Measurements from ENCODE around the gene EYS.
"Not testable (repeated sequence)": the region's sequence is repeated elsewhere in the genome, so short reads cannot be mapped to it uniquely, and the experiment has no call there.

Gene EYS

GRCh38 chr6:65452333-65452732 is 254.7 kb downstream of the EYS start:
- Histone ChIP-seq H3K27me3 (replicated peaks; ENCODE audit: control insufficient read depth, insufficient read depth, low read length) (no peaks in the 10 kb centered on the region), H3K4me1 (ENCODE audit: control insufficient read depth, insufficient read depth, low read length) (no peaks in the 10 kb centered on the region), H3K4me3 (ENCODE audit: low read length) (no peak overlapping the region), H3K9ac (ENCODE audit: low read length) (no peak overlapping the region), H3K36me3 (ENCODE audit: control insufficient read depth, insufficient read depth, low read length, severe bottlenecking) (no peaks in the 10 kb centered on the region), H3K9me3 (ENCODE audit: control insufficient read depth, low read length) (peaks cover 3% of the 10 kb centered on the region)
- DNase-seq (ENCODE audit: low read depth): no peak

GRCh38 chr6:65450451-65450850 is 256.6 kb downstream of the EYS start:
- no peak for DNase-seq (ENCODE audit: low read depth)

GRCh38 chr6:65449926-65450325 is 257.1 kb downstream of the EYS start:
- Histone ChIP-seq H3K9ac (ENCODE audit: low read length) (no peak overlapping the region), H3K4me1 (ENCODE audit: control insufficient read depth, insufficient read depth, low read length) (no peaks in the 10 kb centered on the region), H3K36me3 (ENCODE audit: control insufficient read depth, insufficient read depth, low read length, severe bottlenecking) (no peaks in the 10 kb centered on the region), H3K9me3 (ENCODE audit: control insufficient read depth, low read length) (peaks cover 3% of the 10 kb centered on the region), H3K27me3 (replicated peaks; ENCODE audit: control insufficient read depth, insufficient read depth, low read length) (no peaks in the 10 kb centered on the region), H3K4me3 (ENCODE audit: low read length) (no peak overlapping the region)
- DNase-seq (ENCODE audit: low read depth): no peak

More at GRCh38 chr6:65450451-65450850, 256.6 kb downstream of the EYS start:
- no peaks in the 10 kb centered on the region for H3K4me1 ChIP-seq (ENCODE audit: control insufficient read depth, insufficient read depth, low read length)
- H3K27me3 ChIP-seq (replicated peaks; ENCODE audit: control insufficient read depth, insufficient read depth, low read length): no peaks in the 10 kb centered on the region
- H3K9ac ChIP-seq (ENCODE audit: low read length): no peak overlapping the region
- no peak overlapping the region for H3K4me3 ChIP-seq (ENCODE audit: low read length)
- H3K9me3 ChIP-seq (ENCODE audit: control insufficient read depth, low read length): peaks cover 3% of the 10 kb centered on the region
- H3K36me3 ChIP-seq (ENCODE audit: control insufficient read depth, insufficient read depth, low read length, severe bottlenecking): no peaks in the 10 kb centered on the region

- Histone ChIP-seq H3K9me3 (ENCODE audit: control insufficient read depth, low read length) (peaks cover 3% of the 10 kb centered on the region), H3K4me3 (ENCODE audit: low read length) (no peak overlapping the region), H3K9ac (ENCODE audit: low read length) (no peak overlapping the region), H3K36me3 (ENCODE audit: control insufficient read depth, insufficient read depth, low read length, severe bottlenecking) (no peaks in the 10 kb centered on the region), H3K27me3 (replicated peaks; ENCODE audit: control insufficient read depth, insufficient read depth, low read length) (no peaks in the 10 kb centered on the region), H3K4me1 (ENCODE audit: control insufficient read depth, insufficient read depth, low read length) (no peaks in the 10 kb centered on the region)
- no peak for DNase-seq (ENCODE audit: low read depth)
These were observed 258.2 kb downstream of the EYS start for GRCh38 chr6:65448866-65449265.

- DNase-seq (ENCODE audit: low read depth): no peak
- Histone ChIP-seq H3K9ac (ENCODE audit: low read length) (no peak overlapping the region), H3K9me3 (ENCODE audit: control insufficient read depth, low read length) (no peaks in the 10 kb centered on the region), H3K36me3 (ENCODE audit: control insufficient read depth, insufficient read depth, low read length, severe bottlenecking) (no peaks in the 10 kb centered on the region), H3K27me3 (replicated peaks; ENCODE audit: control insufficient read depth, insufficient read depth, low read length) (no peaks in the 10 kb centered on the region), H3K4me3 (ENCODE audit: low read length) (no peak overlapping the region), H3K4me1 (ENCODE audit: control insufficient read depth, insufficient read depth, low read length) (no peaks in the 10 kb centered on the region)
These were observed 270.7 kb downstream of the EYS start for GRCh38 chr6:65436281-65436680.

- Histone ChIP-seq H3K4me1 (ENCODE audit: control insufficient read depth, insufficient read depth, low read length) (no peaks in the 10 kb centered on the region), H3K36me3 (ENCODE audit: control insufficient read depth, insufficient read depth, low read length, severe bottlenecking) (no peaks in the 10 kb centered on the region), H3K9me3 (ENCODE audit: control insufficient read depth, low read length) (no peaks in the 10 kb centered on the region), H3K4me3 (ENCODE audit: low read length) (no peak overlapping the region), H3K27me3 (replicated peaks; ENCODE audit: control insufficient read depth, insufficient read depth, low read length) (no peaks in the 10 kb centered on the region), H3K9ac (ENCODE audit: low read length) (no peak overlapping the region)
- DNase-seq (ENCODE audit: low read depth): no peak
These were observed 290.4 kb downstream of the EYS start for GRCh38 chr6:65416621-65417020.

GRCh38 chr6:65410309-65410708 is 296.7 kb downstream of the EYS start:
- Histone ChIP-seq H3K27me3 (replicated peaks; ENCODE audit: control insufficient read depth, insufficient read depth, low read length) (no peaks in the 10 kb centered on the region), H3K9ac (ENCODE audit: low read length) (no peak overlapping the region), H3K36me3 (ENCODE audit: control insufficient read depth, insufficient read depth, low read length, severe bottlenecking) (no peaks in the 10 kb centered on the region), H3K4me3 (ENCODE audit: low read length) (no peak overlapping the region), H3K4me1 (ENCODE audit: control insufficient read depth, insufficient read depth, low read length) (no peaks in the 10 kb centered on the region), H3K9me3 (ENCODE audit: control insufficient read depth, low read length) (no peaks in the 10 kb centered on the region)
- DNase-seq (ENCODE audit: low read depth): no peak

- no peaks in the 10 kb centered on the region for H3K27me3 ChIP-seq (replicated peaks; ENCODE audit: control insufficient read depth, insufficient read depth, low read length)
- no peak for DNase-seq (ENCODE audit: low read depth)
- H3K4me3 ChIP-seq (ENCODE audit: low read length): no peak overlapping the region
- peaks cover 4% of the 10 kb centered on the region for H3K4me1 ChIP-seq (ENCODE audit: control insufficient read depth, insufficient read depth, low read length)
- H3K36me3 ChIP-seq (ENCODE audit: control insufficient read depth, insufficient read depth, low read length, severe bottlenecking): no peaks in the 10 kb centered on the region
- H3K9ac ChIP-seq (ENCODE audit: low read length): no peak overlapping the region
- peaks cover 4% of the 10 kb centered on the region for H3K9me3 ChIP-seq (ENCODE audit: control insufficient read depth, low read length)
These were observed 304.5 kb downstream of the EYS start for GRCh38 chr6:65402564-65402963.

GRCh38 chr6:65399355-65400084 is 307.5 kb downstream of the EYS start:
- Histone ChIP-seq H3K36me3 (ENCODE audit: control insufficient read depth, insufficient read depth, low read length, severe bottlenecking) (no peaks in the 10 kb centered on the region), H3K4me3 (ENCODE audit: low read length) (no peak overlapping the region), H3K27me3 (replicated peaks; ENCODE audit: control insufficient read depth, insufficient read depth, low read length) (no peaks in the 10 kb centered on the region), H3K4me1 (ENCODE audit: control insufficient read depth, insufficient read depth, low read length) (peaks cover 4% of the 10 kb centered on the region), H3K9me3 (ENCODE audit: control insufficient read depth, low read length) (peaks cover 4% of the 10 kb centered on the region), H3K9ac (ENCODE audit: low read length) (no peak overlapping the region)
- no peak for DNase-seq (ENCODE audit: low read depth)

GRCh38 chr6:65398851-65399250 is 308.2 kb downstream of the EYS start:
- DNase-seq (ENCODE audit: low read depth): no peak
- Histone ChIP-seq H3K36me3 (ENCODE audit: control insufficient read depth, insufficient read depth, low read length, severe bottlenecking) (no peaks in the 10 kb centered on the region), H3K9ac (ENCODE audit: low read length) (no peak overlapping the region), H3K9me3 (ENCODE audit: control insufficient read depth, low read length) (peaks cover 4% of the 10 kb centered on the region), H3K27me3 (replicated peaks; ENCODE audit: control insufficient read depth, insufficient read depth, low read length) (no peaks in the 10 kb centered on the region), H3K4me1 (ENCODE audit: control insufficient read depth, insufficient read depth, low read length) (peaks cover 4% of the 10 kb centered on the region), H3K4me3 (ENCODE audit: low read length) (no peak overlapping the region)

- Histone ChIP-seq H3K4me1 (ENCODE audit: control insufficient read depth, insufficient read depth, low read length) (no peaks in the 10 kb centered on the region), H3K27me3 (replicated peaks; ENCODE audit: control insufficient read depth, insufficient read depth, low read length) (no peaks in the 10 kb centered on the region), H3K9ac (ENCODE audit: low read length) (no peak overlapping the region), H3K36me3 (ENCODE audit: control insufficient read depth, insufficient read depth, low read length, severe bottlenecking) (no peaks in the 10 kb centered on the region), H3K4me3 (ENCODE audit: low read length) (no peak overlapping the region), H3K9me3 (ENCODE audit: control insufficient read depth, low read length) (no peaks in the 10 kb centered on the region)
- no peak for DNase-seq (ENCODE audit: low read depth)
These were observed 356.5 kb downstream of the EYS start for GRCh38 chr6:65350530-65350929.

- not testable (repeated sequence) for H3K9ac ChIP-seq (ENCODE audit: low read length); H3K4me1 ChIP-seq (ENCODE audit: control insufficient read depth, insufficient read depth, low read length); H3K4me3 ChIP-seq (ENCODE audit: low read length); H3K27me3 ChIP-seq (replicated peaks; ENCODE audit: control insufficient read depth, insufficient read depth, low read length); H3K36me3 ChIP-seq (ENCODE audit: control insufficient read depth, insufficient read depth, low read length, severe bottlenecking); DNase-seq (ENCODE audit: low read depth); H3K9me3 ChIP-seq (ENCODE audit: control insufficient read depth, low read length)
These were observed 404.4 kb downstream of the EYS start for GRCh38 chr6:65302655-65303054.
